HuH-7 (cell line): ENCODE measurements around the gene ZNF627.
"Not testable (repeated sequence)": the region's sequence is repeated elsewhere in the genome, so short reads cannot be mapped to it uniquely, and the experiment has no call there.

Source experiments
- DNase-seq: peaks from one replicate; pipeline ENCODE4 v3.0.0; 2011; ENCODE audit warnings: low spot score

The ZNF627 gene

GRCh38 chr19:11597202-11598102, at the start of gene ZNF627:
Gene ZNF627, plus strand, starts transcription at chr19:11597483. Its CDS starts 145 bp downstream, at chr19:11597628.
- peak; percentile 93 for DNase-seq

GRCh38 chr19:11547929-11548700, 49.2 kb upstream of the ZNF627 start:
- DNase-seq, result no peak

GRCh38 chr19:11549386-11549953, 47.8 kb upstream of the ZNF627 start:
- no peak for DNase-seq

GRCh38 chr19:11550265-11550664, 47.0 kb upstream of the ZNF627 start:
- no peak for DNase-seq

GRCh38 chr19:11551603-11552235, 45.6 kb upstream of the ZNF627 start:
- no peak for DNase-seq

GRCh38 chr19:11552666-11553372, 44.5 kb upstream of the ZNF627 start:
- no peak for DNase-seq

GRCh38 chr19:11554160-11554559, 43.1 kb upstream of the ZNF627 start:
- DNase-seq, result no peak

- DNase-seq, result no peak
Measured at GRCh38 chr19:11555246-11555645, 42.0 kb upstream of the ZNF627 start.

- no peak for DNase-seq
Measured at GRCh38 chr19:11556634-11557420, 40.5 kb upstream of the ZNF627 start.

- DNase-seq, result peak; percentile 97
Measured at GRCh38 chr19:11558881-11559828, 38.1 kb upstream of the ZNF627 start, which contains the start of gene ELOF1. Gene ELOF1, minus strand, starts transcription at chr19:11559230. Its CDS starts 4,883 bp downstream, at chr19:11554347.

- DNase-seq, result no peak
Measured at GRCh38 chr19:11560404-11561051, 36.8 kb upstream of the ZNF627 start.

- DNase-seq, result no peak
Measured at GRCh38 chr19:11563532-11563931, 33.8 kb upstream of the ZNF627 start.

- DNase-seq, result not testable (repeated sequence)
Measured at GRCh38 chr19:11564082-11564807, 33.0 kb upstream of the ZNF627 start.

- not testable (repeated sequence) for DNase-seq
Measured at GRCh38 chr19:11565649-11565980, 31.7 kb upstream of the ZNF627 start.

GRCh38 chr19:11566164-11566563, 31.1 kb upstream of the ZNF627 start:
- DNase-seq, result no peak

GRCh38 chr19:11570039-11570462, 27.2 kb upstream of the ZNF627 start:
- DNase-seq, result no peak

GRCh38 chr19:11573354-11573753, 23.9 kb upstream of the ZNF627 start:
- not testable (repeated sequence) for DNase-seq

- DNase-seq, result not testable (repeated sequence)
Measured at GRCh38 chr19:11573763-11574162, 23.5 kb upstream of the ZNF627 start.
